Inferior parietal cortex (tissue), 1 donor: ENCODE measurements around the gene CALD1.
"Not testable (repeated sequence)": the region's sequence is repeated elsewhere in the genome, so short reads cannot be mapped to it uniquely, and the experiment has no call there.

ENCODE experiments used
- DNase-seq: peaks from one replicate; pipeline ENCODE4 v3.0.0-alpha.2; 2016; ENCODE audit errors: extremely low spot score

The CALD1 gene

DNA sequence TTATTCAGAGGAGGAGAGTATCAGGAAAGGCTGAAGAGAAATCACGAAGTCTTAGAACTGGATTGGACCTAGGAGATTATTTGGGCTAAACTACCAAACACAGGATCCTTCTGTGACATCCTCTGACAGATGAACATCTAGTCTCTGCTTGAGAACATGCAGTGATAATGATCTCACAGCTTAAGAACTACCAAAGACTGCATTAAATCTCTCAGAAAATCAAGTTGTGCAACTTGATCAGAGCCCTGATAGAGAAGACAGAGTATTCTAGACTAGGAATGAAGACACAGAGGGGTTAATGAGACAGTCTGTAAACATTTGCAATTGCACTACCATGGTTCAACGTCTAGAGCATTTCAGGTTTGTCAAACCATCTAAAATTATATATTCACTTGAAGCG is 169.7 kb downstream of the CALD1 start:
- no peak for DNase-seq

DNA sequence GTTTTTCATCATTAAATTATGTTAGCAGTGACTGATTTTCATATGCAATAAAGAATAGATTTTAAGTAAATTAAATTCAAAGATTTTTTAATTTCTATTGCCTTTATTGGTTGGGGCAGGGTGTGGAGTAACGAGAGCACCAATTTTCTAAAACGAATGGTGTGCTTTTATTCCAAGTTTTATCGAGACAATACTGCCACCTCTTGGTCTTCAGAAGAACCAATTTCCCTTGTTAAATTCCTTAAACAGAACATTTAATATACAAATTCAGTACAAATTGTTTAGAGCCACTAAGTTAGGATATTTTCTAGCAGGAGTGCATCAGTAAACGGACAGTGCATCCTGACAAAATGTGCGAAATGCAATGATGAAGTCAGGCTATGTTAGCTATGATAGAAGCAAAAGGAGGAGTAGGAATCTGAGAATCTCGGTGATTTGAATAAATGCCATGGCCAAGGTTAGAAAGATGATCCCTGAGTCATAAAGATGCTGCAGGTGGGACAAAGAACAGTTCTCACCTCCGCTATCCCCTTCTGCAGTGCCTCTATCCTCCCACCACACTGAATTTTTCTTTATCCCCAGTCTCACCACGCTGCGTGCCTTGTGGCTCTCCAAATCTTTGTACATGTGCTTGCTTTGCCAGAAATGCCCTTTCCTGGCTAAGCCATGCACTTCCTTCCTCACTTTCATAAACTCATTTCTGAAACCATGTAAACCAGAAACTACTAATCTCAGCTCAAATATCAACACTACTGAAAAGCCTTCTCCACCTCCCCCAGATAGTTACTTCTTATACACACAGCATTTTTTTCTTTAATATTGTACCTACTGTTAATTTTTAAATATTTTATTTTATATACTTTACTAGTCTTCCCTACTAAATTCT is 175.0 kb downstream of the CALD1 start:
- DNase-seq, result peak; percentile 72

DNA sequence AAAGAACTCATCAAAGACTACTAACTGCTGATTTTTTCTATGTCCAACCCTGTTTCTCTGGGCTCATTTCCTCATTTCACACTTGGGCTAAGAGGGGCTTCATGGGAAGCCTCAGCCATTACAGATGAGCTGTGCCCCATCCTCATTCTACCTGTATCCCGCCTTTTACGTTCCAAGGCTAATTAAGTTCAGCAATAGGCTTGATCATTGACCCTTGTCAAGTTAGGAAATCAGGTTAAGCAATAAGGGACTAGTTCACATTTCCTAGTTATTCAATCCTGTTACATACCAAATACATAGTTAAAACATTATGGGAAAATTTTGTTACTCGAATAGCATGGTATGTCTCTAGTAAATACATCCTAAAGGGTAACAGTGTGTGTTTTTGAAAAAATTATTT is 177.6 kb downstream of the CALD1 start:
- no peak for DNase-seq

DNA sequence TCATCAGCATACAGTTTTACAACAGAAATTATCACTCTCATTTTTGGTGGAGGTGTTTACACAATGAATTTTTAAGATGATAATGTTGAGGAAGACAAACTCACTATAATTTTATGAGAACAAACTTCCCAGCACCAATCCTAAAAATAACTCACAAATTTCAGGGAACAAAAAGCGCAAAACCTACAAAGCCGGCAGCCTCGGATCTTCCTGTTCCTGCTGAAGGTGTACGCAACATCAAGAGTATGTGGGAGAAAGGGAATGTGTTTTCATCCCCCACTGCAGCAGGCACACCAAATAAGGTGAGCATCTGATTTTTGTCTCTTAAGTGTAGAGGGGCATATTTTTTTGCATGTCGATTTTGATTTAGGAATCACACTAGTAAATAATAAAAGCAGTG is 180.4 kb downstream of the CALD1 start:
- no peak for DNase-seq

DNA sequence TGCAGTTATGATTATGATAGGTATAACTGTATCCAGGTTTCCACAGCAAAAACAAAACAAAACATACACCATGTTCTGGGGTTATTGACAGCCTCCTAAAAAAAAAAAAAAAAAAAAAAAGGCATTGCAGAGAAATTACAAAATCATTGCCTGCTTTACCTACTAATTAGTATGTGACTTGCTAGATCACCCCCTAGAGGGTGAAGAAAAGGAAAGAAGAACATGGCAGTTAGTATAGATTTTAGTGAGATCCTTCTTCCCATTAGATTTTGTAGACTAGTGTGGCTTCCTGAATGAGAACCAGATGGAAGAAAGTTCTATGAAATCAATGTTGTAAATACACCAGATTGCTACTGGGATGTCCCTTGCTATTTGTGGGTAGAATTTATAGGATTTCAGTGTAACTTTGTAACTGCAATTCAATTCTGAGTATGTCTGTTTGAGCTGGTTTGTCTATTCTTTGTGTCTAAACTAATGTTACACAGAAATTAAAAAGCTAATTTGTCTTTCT is 182.9 kb downstream of the CALD1 start:
- DNase-seq, result no peak

DNA sequence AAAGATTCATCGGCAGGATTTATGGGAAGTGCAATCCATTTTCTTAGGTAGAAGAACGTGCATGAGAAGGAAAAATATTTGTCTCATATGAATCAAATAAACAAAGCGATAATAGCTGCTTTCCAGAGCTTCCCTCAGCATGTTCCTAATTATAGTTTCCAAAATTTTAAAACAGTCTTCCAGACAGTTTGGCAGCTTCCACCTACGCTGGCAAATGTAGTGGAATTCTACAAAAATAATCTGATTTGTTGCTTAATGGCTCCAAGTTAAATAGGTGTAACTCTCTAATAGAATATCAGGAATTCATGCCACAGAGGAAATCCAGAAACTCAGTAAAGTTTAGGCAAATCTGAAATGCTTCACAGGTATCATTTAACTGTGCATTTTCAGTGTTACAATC is 183.6 kb downstream of the CALD1 start:
- no peak for DNase-seq

DNA sequence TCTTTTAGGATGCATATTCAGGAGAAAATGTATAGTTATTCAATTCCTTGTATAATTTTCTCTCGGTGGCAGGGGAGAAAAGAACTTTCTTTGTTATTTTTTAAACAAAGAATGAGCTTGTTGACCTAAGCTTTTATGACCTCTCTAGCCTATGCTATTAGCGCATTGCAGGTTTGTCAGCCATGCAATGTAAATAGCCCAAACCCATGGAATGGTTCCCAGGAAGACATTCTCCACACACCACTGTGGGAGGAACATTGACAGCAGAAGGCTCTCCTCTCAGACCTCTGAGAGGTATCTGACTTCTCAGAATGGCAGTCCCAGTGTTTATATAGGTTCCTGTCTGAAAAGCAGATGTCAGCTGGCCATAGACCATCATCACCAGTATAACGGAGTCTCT is 187.3 kb downstream of the CALD1 start:
- DNase-seq, result no peak

DNA sequence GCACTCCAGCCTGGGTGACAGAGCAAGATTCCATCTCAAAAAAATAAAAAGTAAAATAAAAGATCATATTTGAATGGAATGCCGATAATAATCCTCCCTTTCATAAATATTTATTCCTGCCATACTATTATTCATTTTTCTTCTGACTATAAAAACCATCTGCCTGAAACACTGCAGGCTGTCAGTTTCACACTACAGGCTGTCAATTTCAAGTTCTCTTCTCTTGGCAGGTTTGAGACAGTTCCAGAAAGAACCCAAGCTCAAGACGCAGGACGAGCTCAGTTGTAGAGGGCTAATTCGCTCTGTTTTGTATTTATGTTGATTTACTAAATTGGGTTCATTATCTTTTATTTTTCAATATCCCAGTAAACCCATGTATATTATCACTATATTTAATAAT is 188.7 kb downstream of the CALD1 start:
- DNase-seq, result no peak

DNA sequence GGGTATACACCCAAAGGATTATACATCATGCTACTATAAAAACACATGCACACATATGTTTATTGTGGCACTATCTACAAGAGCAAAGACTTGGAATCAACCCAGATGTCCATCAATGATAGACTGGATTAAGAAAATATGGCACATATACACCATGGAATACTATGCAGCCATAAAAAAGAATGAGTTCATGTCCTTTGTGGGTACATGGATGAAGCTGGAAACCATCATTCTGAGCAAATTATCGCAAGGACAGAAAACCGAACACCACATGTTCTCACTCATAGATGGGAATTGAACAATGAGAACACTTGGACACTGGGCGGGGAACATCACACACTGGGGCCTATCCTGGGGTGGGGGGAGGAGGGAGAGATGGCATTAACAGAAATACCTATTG is 202.2 kb downstream of the CALD1 start:
- not testable (repeated sequence) for DNase-seq

DNA sequence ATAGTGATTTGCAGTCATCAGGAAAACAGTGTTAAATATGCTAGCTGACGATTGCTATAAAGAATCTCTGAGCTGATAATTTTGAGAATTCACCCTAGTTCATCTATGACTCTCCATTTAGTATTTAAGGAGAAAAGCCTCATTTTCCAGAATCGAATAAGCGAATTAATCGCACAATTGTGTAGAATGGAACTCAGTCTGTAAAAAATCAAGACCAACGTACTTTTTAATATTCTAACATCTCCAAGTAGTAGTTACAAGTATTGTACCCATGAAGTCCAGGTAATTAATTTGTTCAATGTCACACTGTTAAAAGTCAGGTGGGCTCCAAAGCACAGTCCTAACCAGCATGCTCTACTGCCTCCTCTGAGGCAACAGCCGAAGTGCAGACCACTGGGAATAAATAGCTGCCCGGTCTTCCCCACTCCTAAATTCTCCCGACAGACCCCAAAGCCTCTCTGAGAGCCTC is 206.5 kb downstream of the CALD1 start:
- DNase-seq, result peak; percentile 32

DNA sequence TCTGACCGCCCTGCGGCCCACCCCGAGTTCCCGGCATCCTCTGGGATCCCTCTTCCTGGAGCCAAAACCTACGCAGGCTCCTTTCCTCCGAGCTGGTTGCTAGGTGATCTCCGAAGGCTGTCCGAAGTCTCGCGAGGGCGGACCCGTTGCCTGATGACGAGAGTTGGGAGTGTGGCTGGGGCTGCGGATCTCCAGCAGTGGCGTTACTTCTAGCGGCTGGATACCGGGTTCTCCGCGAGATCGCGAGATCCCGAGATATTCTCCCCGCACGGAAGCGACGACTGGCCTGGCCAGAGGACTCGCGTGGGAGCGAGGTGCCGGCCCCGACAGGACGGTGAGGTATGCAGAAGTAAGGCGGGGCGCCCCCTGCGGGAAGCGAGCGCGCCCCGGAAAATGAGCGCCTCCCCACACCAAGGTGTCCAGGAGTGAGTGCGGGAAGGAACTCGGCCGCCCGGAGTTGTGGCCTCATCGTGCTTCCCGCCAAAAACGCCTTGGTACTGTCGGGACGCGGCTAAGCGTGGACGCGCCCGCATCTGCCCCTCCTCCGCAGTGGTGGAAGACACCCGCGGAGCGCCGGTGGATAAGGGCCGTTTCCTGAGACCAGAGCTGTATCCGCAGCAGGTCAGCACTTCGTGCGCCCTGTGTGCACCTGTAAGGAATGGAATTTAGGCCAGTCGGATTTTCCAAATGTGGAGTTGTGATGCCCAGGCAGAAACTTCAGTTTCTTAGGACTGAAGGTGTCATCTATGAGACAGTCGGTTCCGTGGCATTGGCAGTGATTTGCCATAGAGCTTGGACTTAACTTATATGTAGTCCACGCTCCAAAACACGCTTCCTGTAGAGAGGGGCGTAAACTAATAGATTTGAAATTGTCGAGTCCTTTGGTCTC is 207.2 kb downstream of the CALD1 start, which contains the start of gene AGBL3:
AGBL3 (plus strand) TSS at position 146 of the 889 bp plus-strand sequence. CDS start 1,426 bp downstream, outside the sequence.
- DNase-seq, result peak; percentile 95

DNA sequence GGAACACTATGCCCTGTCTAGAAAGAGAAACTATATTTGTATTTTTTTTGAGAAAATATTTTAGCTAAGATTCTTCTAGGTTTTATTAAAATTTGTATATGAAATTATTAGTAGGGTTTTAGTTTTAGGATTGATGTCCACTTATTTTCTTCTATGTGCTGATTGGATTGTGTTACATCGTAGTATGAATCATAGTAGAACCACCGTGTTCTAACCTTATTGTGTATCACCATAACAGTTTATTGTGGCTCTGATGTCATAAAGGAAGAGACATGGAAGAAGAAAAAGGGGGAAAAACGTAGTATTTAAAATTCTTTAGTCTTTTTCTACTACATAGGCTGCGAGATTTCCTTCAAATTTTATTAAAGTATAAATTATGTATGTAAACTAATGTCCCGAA is 208.7 kb downstream of the CALD1 start:
- no peak for DNase-seq

DNA sequence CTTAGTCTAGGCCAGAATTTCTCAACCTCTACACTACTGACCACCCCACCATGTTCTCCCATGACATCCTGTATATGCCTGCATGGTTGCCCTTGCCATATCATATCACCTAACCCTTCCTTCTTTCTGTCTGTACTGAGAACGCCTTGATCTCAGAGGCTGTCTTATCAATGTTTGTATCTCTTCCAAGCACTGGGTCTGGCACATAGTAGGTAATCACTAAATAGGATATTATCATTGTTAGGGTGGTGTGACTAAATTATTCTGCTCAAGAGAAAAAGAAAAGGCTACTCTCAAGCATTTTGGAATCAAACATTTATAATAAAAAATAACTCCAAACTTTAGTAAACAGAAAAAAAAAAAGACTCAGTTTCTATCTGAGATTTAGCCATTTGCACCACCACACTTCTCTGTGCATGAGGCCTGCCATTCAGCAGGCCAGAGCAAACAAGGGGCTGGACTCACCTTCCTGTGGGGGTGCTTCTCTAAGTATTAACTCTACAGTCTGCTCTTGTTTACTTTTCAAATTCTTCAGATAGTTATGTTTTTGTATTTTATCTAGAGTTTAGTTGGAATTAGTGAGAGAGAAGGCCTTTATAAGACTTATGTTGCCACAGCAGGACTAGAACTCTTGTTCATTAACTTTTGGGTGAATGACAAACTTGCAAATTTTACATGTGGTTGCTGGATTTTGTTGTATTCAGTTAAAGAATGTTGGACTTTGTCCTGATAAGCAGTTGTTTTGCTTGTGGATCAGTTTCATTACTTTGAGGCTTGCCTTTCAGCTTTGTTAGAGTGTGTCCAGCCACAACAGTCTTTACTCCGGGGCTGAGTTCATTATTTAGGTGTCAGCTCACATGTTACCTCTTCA is 212.3 kb downstream of the CALD1 start:
- no peak for DNase-seq

DNA sequence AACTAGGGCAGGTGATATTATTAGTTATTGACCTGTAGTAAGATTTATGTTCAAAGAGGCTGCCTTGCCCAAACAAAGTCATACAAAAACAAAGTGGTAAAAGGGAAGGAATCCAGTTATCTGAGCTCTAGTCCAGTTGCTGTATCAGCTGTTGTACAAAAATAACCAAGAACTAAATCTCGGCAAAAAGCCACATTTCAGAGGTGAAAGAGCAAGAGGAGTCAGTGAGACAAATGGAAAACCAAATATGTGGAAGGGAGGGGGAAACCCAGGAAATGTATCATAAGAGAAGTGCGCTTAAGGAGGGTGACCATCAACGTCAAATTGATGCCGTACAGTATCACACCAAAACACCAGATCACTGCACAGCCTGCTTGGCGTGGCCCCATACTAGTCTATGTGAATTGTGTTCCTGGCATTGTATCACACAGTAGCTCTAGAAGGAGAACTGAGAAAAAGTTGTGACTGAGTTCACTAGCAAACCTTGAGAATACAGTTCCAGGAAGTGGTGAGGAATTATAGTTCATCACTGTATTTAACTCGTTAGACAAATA is 213.3 kb downstream of the CALD1 start:
- DNase-seq, result no peak

DNA sequence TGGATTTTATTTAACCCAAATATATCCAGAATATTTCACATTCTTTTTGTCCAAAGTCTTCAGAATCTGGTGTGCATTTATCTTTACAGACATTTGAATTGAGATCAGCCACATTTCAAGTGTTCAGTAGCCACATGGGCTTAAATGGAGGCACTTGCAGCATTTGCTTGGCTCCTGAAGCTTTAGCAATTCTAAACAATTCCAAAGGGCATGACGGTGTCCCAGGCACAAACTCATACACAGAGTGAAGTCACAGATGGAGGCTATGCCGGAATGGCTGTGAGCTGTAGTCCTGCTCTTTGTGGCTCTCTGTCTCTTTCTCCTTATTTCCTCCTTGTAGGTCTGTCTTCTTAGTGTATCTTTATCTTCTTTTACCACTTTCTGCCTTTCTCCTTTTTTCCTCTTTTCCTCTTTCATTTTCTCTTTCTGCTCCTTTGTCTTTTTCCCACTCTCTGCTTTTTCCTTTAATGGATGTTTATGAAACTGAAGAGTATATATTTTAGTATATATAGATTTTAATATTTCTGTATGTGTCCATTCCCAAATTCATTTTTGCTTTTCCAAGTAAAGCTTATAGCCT is 214.5 kb downstream of the CALD1 start:
- DNase-seq, result no peak

DNA sequence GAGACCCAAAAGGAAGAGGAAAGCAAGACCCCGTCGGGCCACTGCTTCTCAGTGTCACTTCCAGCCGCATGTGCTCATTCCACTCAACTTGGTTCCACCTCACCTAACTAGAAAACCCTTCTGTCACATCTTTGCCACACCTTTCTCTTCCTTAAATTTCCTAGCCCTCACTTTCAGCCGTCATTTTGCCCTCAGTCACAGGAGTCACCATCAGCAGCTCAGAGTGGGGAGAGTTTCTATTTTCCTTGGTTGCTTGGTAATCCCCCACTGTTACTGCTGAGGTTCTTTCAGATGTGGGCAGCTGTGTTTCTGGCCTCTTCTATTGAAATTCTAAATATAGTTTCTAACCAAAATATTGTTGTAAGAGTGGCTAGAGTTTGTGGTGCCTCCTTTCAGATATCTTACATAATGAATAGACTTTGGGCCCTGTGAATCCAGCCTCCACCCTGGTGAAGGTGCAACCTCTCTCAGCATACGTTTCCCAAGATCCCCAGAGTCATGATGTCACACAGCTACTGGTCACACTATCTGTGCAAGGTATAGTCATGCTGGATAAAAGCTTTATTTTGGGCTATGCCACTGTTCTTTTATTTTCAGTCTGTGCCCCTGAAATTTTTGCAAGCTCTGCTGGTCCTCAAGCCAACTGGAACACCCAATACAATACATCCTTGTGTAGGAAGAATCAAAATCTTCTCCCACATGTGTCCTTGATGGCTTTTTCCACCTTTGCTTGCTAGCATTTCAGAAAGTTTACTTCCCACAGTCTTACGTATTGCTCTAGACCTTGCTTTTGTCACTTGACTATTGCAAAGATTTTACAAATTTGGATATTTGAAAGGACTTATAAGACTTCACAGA is 216.0 kb downstream of the CALD1 start:
- no peak for DNase-seq

DNA sequence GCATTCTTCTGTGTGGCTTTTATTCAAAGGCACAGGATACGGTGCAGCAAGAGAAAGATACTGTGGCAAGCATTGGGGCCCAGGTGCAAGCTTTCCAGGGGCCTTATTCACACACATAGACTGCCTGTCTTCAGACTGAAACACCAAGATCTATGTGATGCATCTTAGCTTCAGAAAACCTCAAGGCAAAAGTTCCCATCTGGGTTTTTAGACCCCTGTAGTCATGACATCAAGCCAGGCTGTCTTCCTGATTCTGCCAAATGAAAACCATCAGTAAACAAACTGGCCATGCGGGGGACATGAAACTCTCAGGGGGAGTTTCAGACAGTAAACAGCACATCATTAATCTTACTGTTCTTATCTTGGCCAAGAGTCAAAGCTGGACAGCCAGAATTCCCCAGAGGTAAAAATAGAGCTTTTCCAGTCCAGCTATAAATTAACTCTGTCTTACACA is 216.7 kb downstream of the CALD1 start:
- DNase-seq, result no peak

DNA sequence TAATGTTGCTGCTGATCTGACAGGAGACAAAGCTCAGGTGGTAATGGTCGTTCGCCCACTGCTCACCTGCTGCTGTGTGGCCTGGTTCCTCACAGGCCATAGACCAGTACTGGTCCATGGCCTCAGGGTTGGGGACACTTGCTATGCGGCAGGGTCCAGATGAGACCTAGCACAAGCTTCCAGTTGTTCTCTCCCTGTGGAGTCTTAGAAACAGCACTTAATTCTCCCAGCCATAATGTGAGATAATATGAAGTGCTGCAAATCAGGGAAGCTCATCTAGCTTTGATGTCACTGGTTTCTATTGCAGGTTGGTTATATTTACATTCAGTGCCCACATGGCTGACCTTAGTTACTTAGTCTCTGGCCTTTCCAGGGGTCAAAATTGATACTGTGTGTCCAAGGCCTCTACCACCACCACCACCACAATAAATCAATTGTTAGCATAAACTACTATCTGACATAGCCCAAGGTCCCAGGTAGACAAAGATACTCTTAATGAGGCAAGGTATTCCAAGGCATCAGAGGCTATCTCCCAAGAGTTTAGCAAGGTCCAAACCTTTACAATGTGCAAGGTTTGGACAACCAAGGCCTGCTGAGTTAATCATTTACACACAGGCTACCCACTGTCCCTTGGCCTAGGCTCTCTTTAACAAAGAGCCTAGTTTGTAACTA is 217.9 kb downstream of the CALD1 start:
- DNase-seq, result no peak

DNA sequence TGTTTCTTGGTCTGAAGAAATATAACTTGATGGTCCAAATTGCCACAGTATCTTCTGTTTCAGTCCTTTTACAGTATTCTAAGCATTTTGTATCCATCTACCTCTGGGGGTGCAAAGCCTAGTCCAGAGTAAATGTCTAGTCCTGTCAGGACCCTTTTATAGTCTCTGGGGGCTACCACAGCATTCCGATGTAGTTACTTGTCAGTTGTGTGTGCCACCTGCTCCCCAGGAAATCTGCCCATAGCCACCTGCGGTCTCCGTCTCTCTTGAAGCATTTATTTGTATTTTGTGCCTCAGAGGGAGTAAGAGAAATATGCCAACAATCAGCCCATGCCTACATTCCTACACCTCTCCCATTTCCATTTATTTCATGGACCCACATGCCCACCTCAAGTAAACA is 219.7 kb downstream of the CALD1 start:
- DNase-seq, result no peak
